RWPE2 (cell line): ENCODE data around the gene ZNF678.

Experiments
- ATAC-seq: fragments of 200-7000 bp; cut with Tn5 transposase; 3 replicates; pipeline ENCODE4 v1.9.1; 2021; ENCODE audit warnings: low read depth
- DNase-seq: peaks from one replicate; pipeline ENCODE4 v3.0.0-alpha.2; 2020; ENCODE audit warnings: low spot score
- H3K27ac ChIP-seq: fragments of 450-650 bp; 2 replicates; pipeline ENCODE4 v1.5.1; 2017; ENCODE audit warnings: mild to moderate bottlenecking; ENCODE audit not compliant: poor library complexity, severe bottlenecking
- H3K27me3 ChIP-seq: fragments of 250-450 bp; sonication (Bioruptor Pico); 2 replicates; pipeline ENCODE4 v1.5.1; 2021; ENCODE audit warnings: mild to moderate bottlenecking, moderate library complexity; ENCODE audit not compliant: insufficient read depth, poor library complexity, severe bottlenecking
- H3K36me3 ChIP-seq: fragments of 250-450 bp; sonication (Bioruptor Pico); 2 replicates; pipeline ENCODE4 v1.5.1; 2020; ENCODE audit warnings: low read depth, mild to moderate bottlenecking, moderate library complexity
- H3K4me1 ChIP-seq: fragments of 250-450 bp; sonication (Bioruptor Pico); 2 replicates; pipeline ENCODE4 v1.5.1; 2021; ENCODE audit warnings: mild to moderate bottlenecking, moderate library complexity; ENCODE audit not compliant: insufficient read depth, poor library complexity, severe bottlenecking
- H3K4me3 ChIP-seq: fragments of 250-450 bp; sonication (Bioruptor Pico); 2 replicates; pipeline ENCODE4 v1.5.1; 2021; ENCODE audit warnings: mild to moderate bottlenecking, moderate library complexity; ENCODE audit not compliant: severe bottlenecking
- H3K9me3 ChIP-seq: fragments of 250-450 bp; sonication (Bioruptor Pico); 2 replicates; pipeline ENCODE4 v1.5.1; 2021; ENCODE audit warnings: mild to moderate bottlenecking, moderate library complexity; ENCODE audit not compliant: severe bottlenecking
- TF ChIP-seq, protein P1 (sequence below): fragments of 450-650 bp; IDR thresholded peaks from one replicate; pipeline ENCODE4 v1.5.1; 2017; ENCODE audit warnings: mild to moderate bottlenecking, moderate library complexity; ENCODE audit not compliant: poor library complexity, severe bottlenecking

The ZNF678 gene

DNA sequence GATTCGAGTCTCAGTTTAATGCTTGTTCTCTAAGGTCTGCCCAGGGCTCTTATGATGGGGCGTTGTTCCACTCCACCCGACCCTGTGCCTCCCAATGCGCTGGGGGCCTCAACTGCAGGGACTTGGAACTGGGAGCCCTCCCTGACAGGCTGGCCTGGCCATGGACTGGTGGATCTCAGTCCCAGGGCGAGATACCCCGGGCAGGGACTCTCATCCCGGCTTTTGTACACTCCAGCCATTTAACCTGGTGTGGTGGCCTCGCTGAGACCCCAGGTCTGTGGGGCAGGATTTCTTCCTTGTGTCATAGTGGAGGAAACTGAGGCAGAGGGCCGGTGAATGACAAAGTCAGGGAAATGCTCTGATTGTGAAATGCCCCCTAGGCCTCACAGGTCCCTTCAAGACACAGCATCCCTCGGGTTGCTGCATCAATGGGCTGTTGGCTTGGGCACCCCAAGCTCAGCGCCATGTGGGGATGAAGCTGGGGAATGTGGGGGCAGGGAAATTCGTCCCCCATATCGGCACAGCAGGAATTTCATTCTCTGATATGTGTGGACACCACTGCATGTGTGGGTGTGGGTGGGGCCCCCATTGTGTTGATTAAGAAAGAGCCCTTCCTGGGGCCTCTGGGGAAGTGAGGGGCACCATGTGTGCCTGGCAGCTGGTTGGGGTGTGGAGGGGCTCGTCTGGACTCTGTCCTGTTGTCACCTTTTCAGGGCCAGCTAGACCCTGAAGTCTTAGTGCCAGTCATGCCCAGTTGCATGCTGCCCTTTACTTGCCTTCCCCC lies 19.9 kb upstream of the ZNF678 start:
- no peaks in the 10 kb centered on the region for H3K9me3 ChIP-seq
- no peaks in the 10 kb centered on the region for H3K36me3 ChIP-seq
- no peak overlapping the region for H3K27ac ChIP-seq
- TF ChIP-seq, protein P1, sequence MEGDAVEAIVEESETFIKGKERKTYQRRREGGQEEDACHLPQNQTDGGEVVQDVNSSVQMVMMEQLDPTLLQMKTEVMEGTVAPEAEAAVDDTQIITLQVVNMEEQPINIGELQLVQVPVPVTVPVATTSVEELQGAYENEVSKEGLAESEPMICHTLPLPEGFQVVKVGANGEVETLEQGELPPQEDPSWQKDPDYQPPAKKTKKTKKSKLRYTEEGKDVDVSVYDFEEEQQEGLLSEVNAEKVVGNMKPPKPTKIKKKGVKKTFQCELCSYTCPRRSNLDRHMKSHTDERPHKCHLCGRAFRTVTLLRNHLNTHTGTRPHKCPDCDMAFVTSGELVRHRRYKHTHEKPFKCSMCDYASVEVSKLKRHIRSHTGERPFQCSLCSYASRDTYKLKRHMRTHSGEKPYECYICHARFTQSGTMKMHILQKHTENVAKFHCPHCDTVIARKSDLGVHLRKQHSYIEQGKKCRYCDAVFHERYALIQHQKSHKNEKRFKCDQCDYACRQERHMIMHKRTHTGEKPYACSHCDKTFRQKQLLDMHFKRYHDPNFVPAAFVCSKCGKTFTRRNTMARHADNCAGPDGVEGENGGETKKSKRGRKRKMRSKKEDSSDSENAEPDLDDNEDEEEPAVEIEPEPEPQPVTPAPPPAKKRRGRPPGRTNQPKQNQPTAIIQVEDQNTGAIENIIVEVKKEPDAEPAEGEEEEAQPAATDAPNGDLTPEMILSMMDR, result no peak
- H3K4me1 ChIP-seq, result no peaks in the 10 kb centered on the region
- no peak for ATAC-seq
- H3K4me3 ChIP-seq, result no peak overlapping the region
- no peaks in the 10 kb centered on the region for H3K27me3 ChIP-seq
- no peak for DNase-seq

- ATAC-seq (no peak), DNase-seq (no peak)
- H3K27me3 ChIP-seq, result no peaks in the 10 kb centered on the region
- no peak overlapping the region for H3K27ac ChIP-seq
- no peak overlapping the region for H3K4me3 ChIP-seq
- TF ChIP-seq, protein P1, result no peak
- no peaks in the 10 kb centered on the region for H3K36me3 ChIP-seq
- no peaks in the 10 kb centered on the region for H3K4me1 ChIP-seq
- H3K9me3 ChIP-seq, result no peaks in the 10 kb centered on the region
Observed at GRCh38 chr1:227544067-227545050, 19.0 kb upstream of the ZNF678 start.

DNA sequence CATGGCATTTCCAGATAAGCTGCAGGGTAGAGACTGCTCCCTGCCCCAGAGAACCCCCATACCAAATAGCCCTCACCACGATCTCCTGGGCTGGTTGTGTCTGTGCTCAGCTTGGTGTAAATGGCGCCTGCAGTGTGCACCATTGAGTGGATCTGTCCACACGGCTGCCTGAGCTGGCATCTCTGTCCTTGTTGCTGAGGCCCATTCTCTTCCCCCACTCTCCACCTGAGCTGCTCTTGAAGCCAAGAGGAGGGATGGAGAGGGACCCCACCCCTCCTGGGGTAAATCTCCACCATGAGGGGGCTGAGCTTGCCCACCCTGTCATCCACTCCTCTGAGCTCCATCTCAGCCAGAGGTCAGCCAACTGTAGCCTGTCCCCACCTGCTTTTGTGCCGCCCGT lies 18.0 kb upstream of the ZNF678 start:
- Histone ChIP-seq H3K27ac (no peak overlapping the region), H3K36me3 (no peaks in the 10 kb centered on the region), H3K4me1 (no peaks in the 10 kb centered on the region), H3K9me3 (no peaks in the 10 kb centered on the region), H3K27me3 (no peaks in the 10 kb centered on the region), H3K4me3 (no peak overlapping the region)
- TF ChIP-seq, protein P1, result no peak
- DNase-seq (no peak), ATAC-seq (no peak)

- no peak for DNase-seq
- no peaks in the 10 kb centered on the region for H3K36me3 ChIP-seq
- H3K4me3 ChIP-seq, result no peak overlapping the region
- H3K4me1 ChIP-seq, result no peaks in the 10 kb centered on the region
- TF ChIP-seq, protein P1, result no peak
- no peak for ATAC-seq
- no peaks in the 10 kb centered on the region for H3K27me3 ChIP-seq
- no peak overlapping the region for H3K27ac ChIP-seq
- H3K9me3 ChIP-seq, result no peaks in the 10 kb centered on the region
Observed at GRCh38 chr1:227546059-227546458, 17.3 kb upstream of the ZNF678 start.
